GM18519 (cell line): ENCODE measurements around the gene NPHS2.

Experiments
- ATAC-seq: cut with Tn5 transposase; IDR thresholded peaks from one replicate; pipeline ENCODE4 v1.9.1; 2021; ENCODE audit warnings: mild to moderate bottlenecking, moderate library complexity; ENCODE audit not compliant: unreplicated experiment, low FRiP score

Gene NPHS2

GRCh38 chr1:179575497-179576314 is at the start of gene NPHS2:
TSS of gene NPHS2 (minus strand) at chr1:179575948. CDS start at chr1:179575864, 84 bp downstream.
- ATAC-seq, result no peak

GRCh38 chr1:179612361-179612760 is 36.6 kb upstream of the NPHS2 start:
- no peak for ATAC-seq

- no peak for ATAC-seq
These were observed 25.3 kb upstream of the NPHS2 start for GRCh38 chr1:179601093-179601492.

- no peak for ATAC-seq
These were observed 24.0 kb upstream of the NPHS2 start for GRCh38 chr1:179599623-179600249.

- no peak for ATAC-seq
These were observed 22.9 kb upstream of the NPHS2 start for GRCh38 chr1:179598631-179599030.

- ATAC-seq, result no peak
These were observed 16.1 kb upstream of the NPHS2 start, which contains the start of gene TDRD5 for GRCh38 chr1:179591592-179592580. TSS of gene TDRD5 (plus strand) at chr1:179591832. CDS start at chr1:179592616, 784 bp downstream.

GRCh38 chr1:179591253-179591591 is 15.5 kb upstream of the NPHS2 start:
- ATAC-seq, result no peak

- no peak for ATAC-seq
These were observed 14.9 kb upstream of the NPHS2 start for GRCh38 chr1:179590671-179591070.

GRCh38 chr1:179589509-179589908 is 13.8 kb upstream of the NPHS2 start:
- no peak for ATAC-seq

GRCh38 chr1:179588425-179589024 is 12.8 kb upstream of the NPHS2 start:
- no peak for ATAC-seq

GRCh38 chr1:179587336-179587735 is 11.6 kb upstream of the NPHS2 start:
- ATAC-seq, result no peak

- no peak for ATAC-seq
These were observed 10.5 kb upstream of the NPHS2 start for GRCh38 chr1:179586107-179586823.

GRCh38 chr1:179583771-179584320 is 8.1 kb upstream of the NPHS2 start:
- no peak for ATAC-seq

- no peak for ATAC-seq
These were observed 761 bp upstream of the NPHS2 start for GRCh38 chr1:179576509-179576908.

GRCh38 chr1:179558078-179558477 is 17.7 kb downstream of the NPHS2 start:
- no peak for ATAC-seq

- no peak for ATAC-seq
These were observed 21.3 kb downstream of the NPHS2 start for GRCh38 chr1:179554427-179554826.

- no peak for ATAC-seq
These were observed 24.7 kb downstream of the NPHS2 start for GRCh38 chr1:179550746-179551682.

GRCh38 chr1:179549368-179549700 is 26.4 kb downstream of the NPHS2 start:
- ATAC-seq, result no peak
